B cell (primary cell): ENCODE results near the gene TAC3.
"Not testable (repeated sequence)": the region's sequence is repeated elsewhere in the genome, so short reads cannot be mapped to it uniquely, and the experiment has no call there.

Experiments used
- EZH2 ChIP-seq: IDR thresholded peaks from 2 replicates; pipeline ENCODE4 v1.6.1; 2012; ENCODE audit warnings: borderline replicate concordance, low read depth, mild to moderate bottlenecking, moderate library complexity, low read length; ENCODE audit not compliant: insufficient read depth, poor library complexity, severe bottlenecking
- TF ChIP-seq, protein P1 (sequence below): fragments of 200-600 bp; IDR thresholded peaks from one replicate; pipeline ENCODE4 v1.8.0; 2022; ENCODE audit warnings: antibody characterized with exemption, mild to moderate bottlenecking

DNA sequence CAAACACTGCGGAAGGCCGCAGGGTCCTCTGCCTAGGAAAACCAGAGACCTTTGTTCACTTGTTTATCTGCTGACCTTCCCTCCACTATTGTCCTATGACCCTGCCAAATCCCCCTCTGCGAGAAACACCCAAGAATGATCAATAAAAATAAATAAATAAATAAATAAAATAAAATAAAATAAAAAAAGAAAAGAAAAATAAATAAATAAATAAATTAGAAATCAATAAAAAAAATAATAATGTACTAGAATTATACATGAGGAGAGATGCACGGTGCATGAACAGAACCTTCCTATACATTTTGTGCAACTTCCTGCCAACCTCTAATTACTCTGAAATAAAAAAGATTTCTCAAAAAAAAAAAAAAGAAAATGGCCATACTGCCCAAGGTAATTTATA, 51.2 kb downstream of the TAC3 start:
- TF ChIP-seq, protein P1, sequence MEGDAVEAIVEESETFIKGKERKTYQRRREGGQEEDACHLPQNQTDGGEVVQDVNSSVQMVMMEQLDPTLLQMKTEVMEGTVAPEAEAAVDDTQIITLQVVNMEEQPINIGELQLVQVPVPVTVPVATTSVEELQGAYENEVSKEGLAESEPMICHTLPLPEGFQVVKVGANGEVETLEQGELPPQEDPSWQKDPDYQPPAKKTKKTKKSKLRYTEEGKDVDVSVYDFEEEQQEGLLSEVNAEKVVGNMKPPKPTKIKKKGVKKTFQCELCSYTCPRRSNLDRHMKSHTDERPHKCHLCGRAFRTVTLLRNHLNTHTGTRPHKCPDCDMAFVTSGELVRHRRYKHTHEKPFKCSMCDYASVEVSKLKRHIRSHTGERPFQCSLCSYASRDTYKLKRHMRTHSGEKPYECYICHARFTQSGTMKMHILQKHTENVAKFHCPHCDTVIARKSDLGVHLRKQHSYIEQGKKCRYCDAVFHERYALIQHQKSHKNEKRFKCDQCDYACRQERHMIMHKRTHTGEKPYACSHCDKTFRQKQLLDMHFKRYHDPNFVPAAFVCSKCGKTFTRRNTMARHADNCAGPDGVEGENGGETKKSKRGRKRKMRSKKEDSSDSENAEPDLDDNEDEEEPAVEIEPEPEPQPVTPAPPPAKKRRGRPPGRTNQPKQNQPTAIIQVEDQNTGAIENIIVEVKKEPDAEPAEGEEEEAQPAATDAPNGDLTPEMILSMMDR: not testable (repeated sequence)
- TF ChIP-seq EZH2: not testable (repeated sequence)
